GM18507 (cell line): ENCODE measurements around the gene ARAP3.
"Not testable (repeated sequence)": the region's sequence is repeated elsewhere in the genome, so short reads cannot be mapped to it uniquely, and the experiment has no call there.

Experiments
- DNase-seq: peaks from one replicate; pipeline ENCODE4 v3.0.0; 2011; ENCODE audit warnings: low read depth; ENCODE audit not compliant: insufficient read length; ENCODE audit errors: extremely low spot score
- FAIRE-seq: peaks from 2 replicates; lab custom pipeline; 2011; peaks lifted over from hg19 to GRCh38; lab: Jason Lieb, UNC

ARAP3 gene

GRCh38 chr5:141623186-141623585 lies 58.8 kb downstream of the ARAP3 start:
- FAIRE-seq: peak; percentile 89
- DNase-seq: peak; percentile 11

- peak; percentile 85 for DNase-seq
- FAIRE-seq: peak; percentile 96
Measured at GRCh38 chr5:141618804-141619554, 63.1 kb downstream of the ARAP3 start, which contains the start of gene DIAPH1. Gene DIAPH1 (minus strand): TSS chr5:141619000. CDS start chr5:141618914, 86 bp downstream.

- DNase-seq: no peak
- FAIRE-seq: peak; percentile 74
Measured at GRCh38 chr5:141618030-141618803, 63.8 kb downstream of the ARAP3 start.

GRCh38 chr5:141617682-141618029 lies 64.4 kb downstream of the ARAP3 start:
- peak; percentile 9 for FAIRE-seq

GRCh38 chr5:141617128-141617527 lies 64.9 kb downstream of the ARAP3 start:
- DNase-seq (no peak), FAIRE-seq (no peak)

More at GRCh38 chr5:141617682-141618029, 64.4 kb downstream of the ARAP3 start:
- no peak for DNase-seq

- DNase-seq (no peak), FAIRE-seq (peak; percentile 47)
Measured at GRCh38 chr5:141615991-141616720, 65.9 kb downstream of the ARAP3 start.

GRCh38 chr5:141613344-141613743 lies 68.7 kb downstream of the ARAP3 start:
- no peak for DNase-seq
- FAIRE-seq: peak; percentile 38

GRCh38 chr5:141611289-141611688 lies 70.7 kb downstream of the ARAP3 start:
- FAIRE-seq (no peak), DNase-seq (no peak)

GRCh38 chr5:141609921-141610320 lies 72.1 kb downstream of the ARAP3 start:
- not testable (repeated sequence) for FAIRE-seq, DNase-seq

- no peak for DNase-seq
- no peak for FAIRE-seq
Measured at GRCh38 chr5:141609044-141609443, 73.0 kb downstream of the ARAP3 start.

- no peak for DNase-seq
- no peak for FAIRE-seq
Measured at GRCh38 chr5:141608557-141608956, 73.5 kb downstream of the ARAP3 start.

GRCh38 chr5:141608046-141608445 lies 74.0 kb downstream of the ARAP3 start:
- FAIRE-seq: no peak
- no peak for DNase-seq

GRCh38 chr5:141605523-141606277 lies 76.3 kb downstream of the ARAP3 start:
- DNase-seq (peak; percentile 48), FAIRE-seq (peak; percentile 95)

GRCh38 chr5:141603923-141604717 lies 77.9 kb downstream of the ARAP3 start:
- DNase-seq (no peak), FAIRE-seq (peak; percentile 63)
